ENCODE results near the gene TAS2R16.
"Not testable (repeated sequence)": the region's sequence is repeated elsewhere in the genome, so short reads cannot be mapped to it uniquely, and the experiment has no call there.

Gene TAS2R16

GRCh38 chr7:122972056-122972455 is 23.4 kb downstream of the TAS2R16 start:
- DNase-seq (ENCODE audit: low spot score), result no peak

- no peak for DNase-seq (ENCODE audit: low spot score)
Observed at GRCh38 chr7:122970740-122971725, 24.5 kb downstream of the TAS2R16 start.

GRCh38 chr7:122968389-122968788 is 27.1 kb downstream of the TAS2R16 start:
- no peak for DNase-seq (ENCODE audit: low spot score)

- DNase-seq (ENCODE audit: low spot score), result no peak
Observed at GRCh38 chr7:122965306-122965705, 30.2 kb downstream of the TAS2R16 start.

GRCh38 chr7:122953678-122954077 is 41.8 kb downstream of the TAS2R16 start:
- DNase-seq (ENCODE audit: low spot score), result not testable (repeated sequence)

- no peak for DNase-seq (ENCODE audit: low spot score)
Observed at GRCh38 chr7:122951006-122951405, 44.5 kb downstream of the TAS2R16 start.

- no peak for DNase-seq (ENCODE audit: low spot score)
Observed at GRCh38 chr7:122949186-122949585, 46.3 kb downstream of the TAS2R16 start.

All from hematopoietic multipotent progenitor cell treated with erythropoietin and hydrocortisone succinate and interleukin-3 and kit ligand, for 17 days (in vitro differentiated cells).